ENCODE measurements around the gene RPP30.

RPP30 gene

GRCh38 chr10:90855126-90855525 is 16.6 kb upstream of the RPP30 start:
- Histone ChIP-seq H3K27me3 (replicated peaks; ENCODE audit: control insufficient read depth, insufficient read depth, low read length, poor library complexity, severe bottlenecking) (peaks cover 23% of the 10 kb centered on the region), H3K9me3 (ENCODE audit: control insufficient read depth, low read length) (peaks cover 4% of the 10 kb centered on the region), H3K4me3 (ENCODE audit: insufficient read depth, low read depth, low read length, poor library complexity, severe bottlenecking) (no peak overlapping the region), H3K4me1 (ENCODE audit: control insufficient read depth, insufficient read depth, low read length, poor library complexity, severe bottlenecking) (peaks cover 11% of the 10 kb centered on the region), H3K27ac (ENCODE audit: insufficient read depth, low read length, poor library complexity, severe bottlenecking) (no peak overlapping the region), H3K36me3 (ENCODE audit: control insufficient read depth, insufficient read depth, low read length) (no peaks in the 10 kb centered on the region)
- DNase-seq = no peak

GRCh38 chr10:90856261-90856660 is 15.5 kb upstream of the RPP30 start:
- DNase-seq = no peak
- H3K27ac ChIP-seq (ENCODE audit: insufficient read depth, low read length, poor library complexity, severe bottlenecking) = no peak overlapping the region
- peak overlapping the region; percentile 61 for H3K4me3 ChIP-seq (ENCODE audit: insufficient read depth, low read depth, low read length, poor library complexity, severe bottlenecking)
- no peaks in the 10 kb centered on the region for H3K36me3 ChIP-seq (ENCODE audit: control insufficient read depth, insufficient read depth, low read length)
- peaks cover 11% of the 10 kb centered on the region for H3K4me1 ChIP-seq (ENCODE audit: control insufficient read depth, insufficient read depth, low read length, poor library complexity, severe bottlenecking)
- H3K9me3 ChIP-seq (ENCODE audit: control insufficient read depth, low read length) = peaks cover under 1% of the 10 kb centered on the region
- peaks cover 23% of the 10 kb centered on the region for H3K27me3 ChIP-seq (replicated peaks; ENCODE audit: control insufficient read depth, insufficient read depth, low read length, poor library complexity, severe bottlenecking)

- H3K4me1 ChIP-seq (ENCODE audit: control insufficient read depth, insufficient read depth, low read length, poor library complexity, severe bottlenecking) = peaks cover 11% of the 10 kb centered on the region
- H3K36me3 ChIP-seq (ENCODE audit: control insufficient read depth, insufficient read depth, low read length) = no peaks in the 10 kb centered on the region
- no peak overlapping the region for H3K27ac ChIP-seq (ENCODE audit: insufficient read depth, low read length, poor library complexity, severe bottlenecking)
- peaks cover 23% of the 10 kb centered on the region for H3K27me3 ChIP-seq (replicated peaks; ENCODE audit: control insufficient read depth, insufficient read depth, low read length, poor library complexity, severe bottlenecking)
- peak overlapping the region; percentile 61 for H3K4me3 ChIP-seq (ENCODE audit: insufficient read depth, low read depth, low read length, poor library complexity, severe bottlenecking)
- no peak for DNase-seq
- no peaks in the 10 kb centered on the region for H3K9me3 ChIP-seq (ENCODE audit: control insufficient read depth, low read length)
Observed at GRCh38 chr10:90856964-90857634, 14.7 kb upstream of the RPP30 start.

- peaks cover 23% of the 10 kb centered on the region for H3K27me3 ChIP-seq (replicated peaks; ENCODE audit: control insufficient read depth, insufficient read depth, low read length, poor library complexity, severe bottlenecking)
- no peak within 1 kb of the TSS for H3K27ac ChIP-seq (ENCODE audit: insufficient read depth, low read length, poor library complexity, severe bottlenecking)
Observed at GRCh38 chr10:90857635-90858460, 13.9 kb upstream of the RPP30 start, which contains the start of gene HTR7. TSS of gene HTR7 (minus strand) at chr10:90858039. CDS start at chr10:90857671, 368 bp downstream.

GRCh38 chr10:90858461-90858968 is 13.3 kb upstream of the RPP30 start:
- no peak overlapping the region for H3K27ac ChIP-seq (ENCODE audit: insufficient read depth, low read length, poor library complexity, severe bottlenecking)
- H3K4me3 ChIP-seq (ENCODE audit: insufficient read depth, low read depth, low read length, poor library complexity, severe bottlenecking) = peak overlapping the region; percentile 61
- H3K9me3 ChIP-seq (ENCODE audit: control insufficient read depth, low read length) = no peaks in the 10 kb centered on the region
- peaks cover 11% of the 10 kb centered on the region for H3K4me1 ChIP-seq (ENCODE audit: control insufficient read depth, insufficient read depth, low read length, poor library complexity, severe bottlenecking)
- H3K36me3 ChIP-seq (ENCODE audit: control insufficient read depth, insufficient read depth, low read length) = no peaks in the 10 kb centered on the region
- H3K27me3 ChIP-seq (replicated peaks; ENCODE audit: control insufficient read depth, insufficient read depth, low read length, poor library complexity, severe bottlenecking) = peaks cover 23% of the 10 kb centered on the region
- no peak for DNase-seq

More at GRCh38 chr10:90857635-90858460, 13.9 kb upstream of the RPP30 start, which contains the start of gene HTR7:
- peak; percentile 15 to 47 (median 41) for DNase-seq
- Histone ChIP-seq H3K36me3 (ENCODE audit: control insufficient read depth, insufficient read depth, low read length) (no peaks in the 10 kb centered on the region), H3K4me1 (ENCODE audit: control insufficient read depth, insufficient read depth, low read length, poor library complexity, severe bottlenecking) (peaks cover 11% of the 10 kb centered on the region), H3K4me3 (ENCODE audit: insufficient read depth, low read depth, low read length, poor library complexity, severe bottlenecking) (peak within 1 kb of the TSS; percentile 61), H3K9me3 (ENCODE audit: control insufficient read depth, low read length) (no peaks in the 10 kb centered on the region)

- no peak overlapping the region for H3K4me3 ChIP-seq (ENCODE audit: insufficient read depth, low read depth, low read length, poor library complexity, severe bottlenecking)
- peaks cover 19% of the 10 kb centered on the region for H3K27me3 ChIP-seq (replicated peaks; ENCODE audit: control insufficient read depth, insufficient read depth, low read length, poor library complexity, severe bottlenecking)
- DNase-seq = no peak
- H3K4me1 ChIP-seq (ENCODE audit: control insufficient read depth, insufficient read depth, low read length, poor library complexity, severe bottlenecking) = peaks cover 11% of the 10 kb centered on the region
- H3K36me3 ChIP-seq (ENCODE audit: control insufficient read depth, insufficient read depth, low read length) = no peaks in the 10 kb centered on the region
- H3K9me3 ChIP-seq (ENCODE audit: control insufficient read depth, low read length) = no peaks in the 10 kb centered on the region
- H3K27ac ChIP-seq (ENCODE audit: insufficient read depth, low read length, poor library complexity, severe bottlenecking) = no peak overlapping the region
Observed at GRCh38 chr10:90859321-90859751, 12.4 kb upstream of the RPP30 start.

GRCh38 chr10:90860790-90861189 is 11.0 kb upstream of the RPP30 start:
- Histone ChIP-seq H3K4me1 (ENCODE audit: control insufficient read depth, insufficient read depth, low read length, poor library complexity, severe bottlenecking) (peaks cover 11% of the 10 kb centered on the region), H3K4me3 (ENCODE audit: insufficient read depth, low read depth, low read length, poor library complexity, severe bottlenecking) (no peak overlapping the region), H3K27ac (ENCODE audit: insufficient read depth, low read length, poor library complexity, severe bottlenecking) (no peak overlapping the region), H3K27me3 (replicated peaks; ENCODE audit: control insufficient read depth, insufficient read depth, low read length, poor library complexity, severe bottlenecking) (peaks cover 15% of the 10 kb centered on the region), H3K36me3 (ENCODE audit: control insufficient read depth, insufficient read depth, low read length) (no peaks in the 10 kb centered on the region), H3K9me3 (ENCODE audit: control insufficient read depth, low read length) (no peaks in the 10 kb centered on the region)
- no peak for DNase-seq

GRCh38 chr10:90862908-90863514 is 8.8 kb upstream of the RPP30 start:
- Histone ChIP-seq H3K4me3 (ENCODE audit: insufficient read depth, low read depth, low read length, poor library complexity, severe bottlenecking) (no peak overlapping the region), H3K27ac (ENCODE audit: insufficient read depth, low read length, poor library complexity, severe bottlenecking) (no peak overlapping the region), H3K36me3 (ENCODE audit: control insufficient read depth, insufficient read depth, low read length) (no peaks in the 10 kb centered on the region), H3K27me3 (replicated peaks; ENCODE audit: control insufficient read depth, insufficient read depth, low read length, poor library complexity, severe bottlenecking) (no peaks in the 10 kb centered on the region), H3K9me3 (ENCODE audit: control insufficient read depth, low read length) (no peaks in the 10 kb centered on the region), H3K4me1 (ENCODE audit: control insufficient read depth, insufficient read depth, low read length, poor library complexity, severe bottlenecking) (peaks cover 3% of the 10 kb centered on the region)
- no peak for DNase-seq

- Histone ChIP-seq H3K36me3 (ENCODE audit: control insufficient read depth, insufficient read depth, low read length) (no peaks in the 10 kb centered on the region), H3K27ac (ENCODE audit: insufficient read depth, low read length, poor library complexity, severe bottlenecking) (no peak overlapping the region), H3K27me3 (replicated peaks; ENCODE audit: control insufficient read depth, insufficient read depth, low read length, poor library complexity, severe bottlenecking) (no peaks in the 10 kb centered on the region), H3K4me1 (ENCODE audit: control insufficient read depth, insufficient read depth, low read length, poor library complexity, severe bottlenecking) (no peaks in the 10 kb centered on the region), H3K4me3 (ENCODE audit: insufficient read depth, low read depth, low read length, poor library complexity, severe bottlenecking) (no peak overlapping the region), H3K9me3 (ENCODE audit: control insufficient read depth, low read length) (no peaks in the 10 kb centered on the region)
- no peak for DNase-seq
Observed at GRCh38 chr10:90865401-90865800, 6.4 kb upstream of the RPP30 start.

Data from effector memory CD4-positive, alpha-beta T cell (primary cell).